HAP-1 (cell line): ENCODE data around the gene RAVER2.
"Not testable (repeated sequence)": the region's sequence is repeated elsewhere in the genome, so short reads cannot be mapped to it uniquely, and the experiment has no call there.

Source experiments
- DNase-seq, 2 experiments: peaks; one replicate each; pipeline ENCODE4 v3.0.0-alpha.2; 2016 to 2020; ENCODE audit warnings: low spot score in 2 of 2
- H3K27me3 ChIP-seq: fragments of 250-450 bp; sonication (Bioruptor Pico); 2 replicates; pipeline ENCODE4 v1.5.1; 2020; ENCODE audit warnings: low read depth, mild to moderate bottlenecking, moderate library complexity
- H3K36me3 ChIP-seq: fragments of 250-450 bp; sonication (Bioruptor Pico); replicated peaks from 2 replicates; pipeline ENCODE4 v1.5.1; 2020; ENCODE audit warnings: mild to moderate bottlenecking
- H3K4me1 ChIP-seq: fragments of 250-450 bp; sonication (Bioruptor Pico); 2 replicates; pipeline ENCODE4 v1.5.1; 2020; ENCODE audit warnings: mild to moderate bottlenecking
- H3K4me3 ChIP-seq: fragments of 250-450 bp; sonication (Bioruptor Pico); 2 replicates; pipeline ENCODE4 v1.5.1; 2020; ENCODE audit warnings: mild to moderate bottlenecking, moderate library complexity
- H3K9me3 ChIP-seq: fragments of 250-450 bp; sonication (Bioruptor Pico); 2 replicates; pipeline ENCODE4 v1.5.1; 2020; ENCODE audit warnings: mild to moderate bottlenecking, moderate library complexity
- in situ Hi-C: fragments of 300-500 bp; cut with MboI; formaldehyde crosslinking; loops from 3 replicates; pipeline ENCODE4 v1.14.3; 2020; ENCODE audit warnings: low sequenced_read_pairs, inconsistent platforms, mixed read lengths

Gene RAVER2

GRCh38 chr1:64801851-64802523 is 57.1 kb downstream of the RAVER2 start:
- Histone ChIP-seq H3K27me3 (no peaks in the 10 kb centered on the region), H3K36me3 (peaks cover 5% of the 10 kb centered on the region; the same call in 1 of the 2 replicates), H3K4me3 (no peak overlapping the region), H3K9me3 (no peaks in the 10 kb centered on the region), H3K4me1 (peaks cover 3% of the 10 kb centered on the region; the same call in 1 of the 2 replicates)
- DNase-seq, result no peak
- in situ Hi-C loops, result no loop called here

- no peaks in the 10 kb centered on the region for H3K4me1 ChIP-seq
- in situ Hi-C loops, result no loop called here
- H3K9me3 ChIP-seq, result no peaks in the 10 kb centered on the region
- no peaks in the 10 kb centered on the region for H3K27me3 ChIP-seq
- H3K4me3 ChIP-seq, result no peak overlapping the region
- peaks cover 5% of the 10 kb centered on the region; the same call in 1 of the 2 replicates for H3K36me3 ChIP-seq
- DNase-seq, result no peak
Measured at GRCh38 chr1:64809309-64809708, 64.4 kb downstream of the RAVER2 start.

- Histone ChIP-seq H3K36me3 (peaks cover 5% of the 10 kb centered on the region; the same call in 1 of the 2 replicates), H3K4me1 (no peaks in the 10 kb centered on the region), H3K4me3 (no peak overlapping the region), H3K9me3 (no peaks in the 10 kb centered on the region), H3K27me3 (no peaks in the 10 kb centered on the region)
- in situ Hi-C loops, result no loop called here
- no peak for DNase-seq
Measured at GRCh38 chr1:64810001-64810400, 65.1 kb downstream of the RAVER2 start.

GRCh38 chr1:64811131-64811530 is 66.3 kb downstream of the RAVER2 start:
- DNase-seq, result no peak
- Histone ChIP-seq H3K9me3 (no peaks in the 10 kb centered on the region), H3K36me3 (no peaks in the 10 kb centered on the region; the same call in 1 of the 2 replicates), H3K4me1 (no peaks in the 10 kb centered on the region), H3K27me3 (no peaks in the 10 kb centered on the region), H3K4me3 (no peak overlapping the region)
- in situ Hi-C loops, result no loop called here

- in situ Hi-C loops, result no loop called here
- no peaks in the 10 kb centered on the region for H3K9me3 ChIP-seq
- H3K4me1 ChIP-seq, result no peaks in the 10 kb centered on the region
- H3K36me3 ChIP-seq, result no peaks in the 10 kb centered on the region; the same call in 1 of the 2 replicates
- DNase-seq, result no peak
- H3K27me3 ChIP-seq, result no peaks in the 10 kb centered on the region
- no peak overlapping the region for H3K4me3 ChIP-seq
Measured at GRCh38 chr1:64814427-64814826, 69.6 kb downstream of the RAVER2 start.

- H3K36me3 ChIP-seq, H3K27me3 ChIP-seq, H3K4me1 ChIP-seq, in situ Hi-C loops, DNase-seq, H3K4me3 ChIP-seq, H3K9me3 ChIP-seq: not testable (repeated sequence)
Measured at GRCh38 chr1:64817364-64817763, 72.5 kb downstream of the RAVER2 start.

- in situ Hi-C loops, result loop anchor here (10.0 kb wide), 1 partner anchor 556 kb away; no protein-coding TSS in a partner anchor
- not testable (repeated sequence) for H3K36me3 ChIP-seq, DNase-seq, H3K4me3 ChIP-seq, H3K9me3 ChIP-seq, H3K4me1 ChIP-seq, H3K27me3 ChIP-seq
Measured at GRCh38 chr1:64820572-64820971, 75.7 kb downstream of the RAVER2 start.

- no peaks in the 10 kb centered on the region for H3K36me3 ChIP-seq
- no peaks in the 10 kb centered on the region for H3K27me3 ChIP-seq
- no peak overlapping the region for H3K4me3 ChIP-seq
- no peak for DNase-seq
- H3K9me3 ChIP-seq, result no peaks in the 10 kb centered on the region
- H3K4me1 ChIP-seq, result peaks cover 7% of the 10 kb centered on the region; the same call in 1 of the 2 replicates
- in situ Hi-C loops, result loop anchor here (10.0 kb wide), 1 partner anchor 558 kb away; no protein-coding TSS in a partner anchor
Measured at GRCh38 chr1:64822621-64823020, 77.7 kb downstream of the RAVER2 start.

GRCh38 chr1:64823691-64824476 is 79.0 kb downstream of the RAVER2 start:
- H3K9me3 ChIP-seq, result no peaks in the 10 kb centered on the region
- DNase-seq, result peak; percentile 81 to 82
- H3K4me3 ChIP-seq, result no peak overlapping the region
- H3K36me3 ChIP-seq, result no peaks in the 10 kb centered on the region
- peaks cover 7% of the 10 kb centered on the region; the same call in 1 of the 2 replicates for H3K4me1 ChIP-seq
- H3K27me3 ChIP-seq, result no peaks in the 10 kb centered on the region
- in situ Hi-C loops, result loop anchor here (10.0 kb wide), 1 partner anchor 559 kb away; no protein-coding TSS in a partner anchor

- Histone ChIP-seq H3K9me3 (no peaks in the 10 kb centered on the region), H3K27me3 (no peaks in the 10 kb centered on the region), H3K4me3 (no peak overlapping the region), H3K36me3 (peaks cover under 1% of the 10 kb centered on the region), H3K4me1 (peaks cover 7% of the 10 kb centered on the region; the same call in 1 of the 2 replicates)
- in situ Hi-C loops, result loop anchor here (10.0 kb wide), 1 partner anchor 562 kb away; no protein-coding TSS in a partner anchor
- no peak for DNase-seq
Measured at GRCh38 chr1:64826991-64827390, 82.1 kb downstream of the RAVER2 start.

GRCh38 chr1:64828829-64829228 is 84.0 kb downstream of the RAVER2 start:
- in situ Hi-C loops, result loop anchor here (10.0 kb wide), 1 partner anchor 564 kb away; no protein-coding TSS in a partner anchor

GRCh38 chr1:64829411-64830029 is 84.6 kb downstream of the RAVER2 start:
- in situ Hi-C loops, result loop anchor here (10.0 kb wide), 1 partner anchor 565 kb away; no protein-coding TSS in a partner anchor
- Histone ChIP-seq H3K4me1 (peaks cover 7% of the 10 kb centered on the region; the same call in 1 of the 2 replicates), H3K36me3 (peaks cover 19% of the 10 kb centered on the region)

More at GRCh38 chr1:64828829-64829228, 84.0 kb downstream of the RAVER2 start:
- H3K9me3 ChIP-seq, result no peaks in the 10 kb centered on the region
- no peaks in the 10 kb centered on the region for H3K27me3 ChIP-seq
- H3K4me3 ChIP-seq, result no peak overlapping the region
- peaks cover 14% of the 10 kb centered on the region for H3K36me3 ChIP-seq
- DNase-seq, result no peak
- peaks cover 7% of the 10 kb centered on the region; the same call in 1 of the 2 replicates for H3K4me1 ChIP-seq

GRCh38 chr1:64830030-64830651 is 85.3 kb downstream of the RAVER2 start:
- Histone ChIP-seq H3K9me3 (no peaks in the 10 kb centered on the region), H3K27me3 (no peaks in the 10 kb centered on the region), H3K4me3 (no peak overlapping the region), H3K36me3 (peaks cover 19% of the 10 kb centered on the region), H3K4me1 (peaks cover 7% of the 10 kb centered on the region; the same call in 1 of the 2 replicates)
- no peak for DNase-seq
- in situ Hi-C loops, result no loop called here

More at GRCh38 chr1:64829411-64830029, 84.6 kb downstream of the RAVER2 start:
- H3K9me3 ChIP-seq, result no peaks in the 10 kb centered on the region
- no peak for DNase-seq
- H3K27me3 ChIP-seq, result no peaks in the 10 kb centered on the region
- H3K4me3 ChIP-seq, result no peak overlapping the region
